Measurements from ENCODE around the gene CDH23.

- TF ChIP-seq CTCF (conservative IDR thresholded peaks at IDR 0.05 in 1 of 2, IDR thresholded peaks at IDR 0.05 in 1 of 2; ENCODE audit: extremely low read depth in 1 of 2, insufficient read depth in 1 of 2, low read depth in 1 of 2, low read length in 2 of 2) (no peak), EZH2 (IDR thresholded peaks at IDR 0.05; ENCODE audit: borderline replicate concordance, low read length) (no peak)
Measured at GRCh38 chr10:71714592-71714991, 317.9 kb downstream of the CDH23 start.
